Gastroesophageal sphincter (tissue), 3 donors: ENCODE results near the gene CCDC107.

Experiments
- CTCF ChIP-seq, 4 experiments: fragments of 200-600 bp in 2 of 4; fragments of 450-650 bp in 2 of 4; sonication (generic) in 1 of 4; IDR thresholded peaks; one replicate each; pipeline ENCODE4 v1.5.1; 2017 to 2019; ENCODE audit warnings: antibody characterized with exemption in 4 of 4, mild to moderate bottlenecking in 2 of 4, moderate library complexity in 2 of 4
- EP300 ChIP-seq: sonication (generic); formaldehyde crosslinking; IDR thresholded peaks from one replicate; pipeline ENCODE4 v1.6.1; 2017; ENCODE audit warnings: antibody characterized with exemption, mild to moderate bottlenecking
- POLR2A ChIP-seq, 2 donors: fragments of 450-650 bp; IDR thresholded peaks; one replicate each; pipeline ENCODE4 v1.6.1; 2017; ENCODE audit warnings: antibody characterized with exemption in 2 of 2, mild to moderate bottlenecking in 2 of 2, moderate library complexity in 1 of 2
- POLR2AphosphoS5 ChIP-seq: sonication (generic); formaldehyde crosslinking; IDR thresholded peaks from one replicate; pipeline ENCODE4 v1.6.1; 2017; ENCODE audit warnings: antibody characterized with exemption

GRCh38 chr9:35691334-35691650 lies 33.2 kb downstream of the CCDC107 start:
- TF ChIP-seq CTCF (IDR thresholded peaks at IDR 0.05) (no peak), POLR2AphosphoS5 (no peak), POLR2A (IDR thresholded peaks at IDR 0.05) (no peak), EP300 (no peak)
